GM12801 (cell line): ENCODE measurements around the gene EYS.

Source experiments
- TF ChIP-seq, protein P1 (sequence below): IDR thresholded peaks from one replicate; pipeline ENCODE4 v1.5.1; 2011; ENCODE audit warnings: control low read depth; ENCODE audit not compliant: insufficient read length; ENCODE audit errors: extremely low read depth

Gene EYS

DNA sequence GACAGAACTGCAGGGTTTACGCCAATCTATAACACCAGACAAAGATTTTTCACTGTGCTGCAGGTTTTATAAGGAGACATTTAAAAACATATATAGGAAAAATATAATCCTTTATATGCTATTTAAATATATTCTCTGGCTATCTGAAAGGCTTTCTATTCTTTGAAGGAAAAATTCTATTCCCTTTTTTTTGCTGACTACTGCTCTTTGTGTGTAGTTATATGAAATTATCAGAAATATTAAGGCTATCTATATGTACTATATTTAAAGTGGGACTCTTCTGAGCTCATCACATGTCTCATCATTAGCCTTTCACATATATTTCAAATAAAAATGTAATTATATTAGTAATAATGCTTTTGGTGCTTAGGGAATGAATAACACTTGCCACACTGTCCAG is 930.7 kb downstream of the EYS start:
- TF ChIP-seq, protein P1, sequence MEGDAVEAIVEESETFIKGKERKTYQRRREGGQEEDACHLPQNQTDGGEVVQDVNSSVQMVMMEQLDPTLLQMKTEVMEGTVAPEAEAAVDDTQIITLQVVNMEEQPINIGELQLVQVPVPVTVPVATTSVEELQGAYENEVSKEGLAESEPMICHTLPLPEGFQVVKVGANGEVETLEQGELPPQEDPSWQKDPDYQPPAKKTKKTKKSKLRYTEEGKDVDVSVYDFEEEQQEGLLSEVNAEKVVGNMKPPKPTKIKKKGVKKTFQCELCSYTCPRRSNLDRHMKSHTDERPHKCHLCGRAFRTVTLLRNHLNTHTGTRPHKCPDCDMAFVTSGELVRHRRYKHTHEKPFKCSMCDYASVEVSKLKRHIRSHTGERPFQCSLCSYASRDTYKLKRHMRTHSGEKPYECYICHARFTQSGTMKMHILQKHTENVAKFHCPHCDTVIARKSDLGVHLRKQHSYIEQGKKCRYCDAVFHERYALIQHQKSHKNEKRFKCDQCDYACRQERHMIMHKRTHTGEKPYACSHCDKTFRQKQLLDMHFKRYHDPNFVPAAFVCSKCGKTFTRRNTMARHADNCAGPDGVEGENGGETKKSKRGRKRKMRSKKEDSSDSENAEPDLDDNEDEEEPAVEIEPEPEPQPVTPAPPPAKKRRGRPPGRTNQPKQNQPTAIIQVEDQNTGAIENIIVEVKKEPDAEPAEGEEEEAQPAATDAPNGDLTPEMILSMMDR, result no peak

DNA sequence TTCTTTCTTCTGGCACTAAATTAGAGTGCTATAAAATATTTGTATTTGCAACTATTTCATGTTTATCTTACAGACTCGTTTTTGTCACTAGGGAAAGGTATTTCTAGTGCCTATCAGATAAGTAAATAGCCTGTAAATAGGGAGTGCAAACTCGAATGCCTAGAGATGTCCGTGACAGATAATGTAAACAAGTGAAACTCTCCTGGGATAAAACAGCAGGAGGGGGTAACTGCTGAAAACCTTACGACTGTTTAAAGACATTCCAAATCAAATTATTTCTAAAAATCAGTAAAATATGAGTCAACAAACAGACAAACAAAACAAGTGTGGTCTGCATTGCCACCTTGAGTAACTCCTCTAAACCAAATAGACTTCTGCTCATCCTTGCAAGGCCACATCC is 932.1 kb downstream of the EYS start:
- TF ChIP-seq, protein P1, result no peak

DNA sequence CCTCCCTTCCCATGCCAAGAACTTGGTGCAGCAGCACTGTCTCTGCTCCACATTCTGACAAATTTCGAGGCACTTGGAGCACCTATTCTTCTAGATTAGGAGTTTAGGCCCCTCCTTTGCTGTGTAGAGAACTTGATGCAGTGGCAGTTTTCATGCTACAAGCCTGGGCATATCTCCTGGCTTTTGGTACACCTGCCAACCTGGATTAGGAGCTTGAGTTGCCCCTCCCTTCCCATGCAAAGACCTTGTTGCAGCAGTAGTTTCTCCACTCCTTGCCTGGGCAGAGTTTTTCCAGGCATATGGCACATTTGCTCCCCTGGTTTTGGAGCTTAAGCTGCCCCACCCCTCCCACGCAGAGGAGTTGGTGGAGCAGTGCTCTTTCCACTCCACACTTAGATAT is 956.1 kb downstream of the EYS start:
- TF ChIP-seq, protein P1, result no peak

GRCh38 chr6:64737418-64737817 is 969.6 kb downstream of the EYS start:
- TF ChIP-seq, protein P1, result no peak

GRCh38 chr6:64736421-64736950 is 970.5 kb downstream of the EYS start:
- TF ChIP-seq, protein P1, result no peak

DNA sequence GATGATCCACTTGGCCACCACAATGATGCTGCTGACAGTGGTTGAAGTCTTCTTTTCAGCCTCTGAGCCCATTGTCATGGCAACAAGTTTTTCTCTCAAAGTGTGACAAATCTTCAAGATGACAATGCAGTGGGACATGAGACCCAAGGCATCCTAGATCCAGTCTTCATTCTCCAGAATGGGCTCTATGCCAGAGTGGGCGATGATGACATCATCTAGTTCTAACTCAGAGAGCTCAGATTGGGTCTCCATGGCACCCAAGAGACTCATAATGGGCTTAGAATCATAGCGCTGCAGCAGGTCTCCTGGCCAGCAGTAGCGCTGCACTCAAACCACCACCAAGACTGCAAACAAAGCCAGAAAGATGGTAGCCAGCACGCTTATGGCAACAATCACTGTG is 973.6 kb downstream of the EYS start:
- TF ChIP-seq, protein P1, result no peak

GRCh38 chr6:64732888-64733287 is 974.1 kb downstream of the EYS start:
- TF ChIP-seq, protein P1, result no peak
